A172 (cell line): ENCODE data around the gene ST3GAL3. TPM values are rescaled to one million over a fixed set of nuclear protein-coding genes. Genes with fewer than 3 reads are reported as not detected.
A peak's percentile ranks its signal among the peaks of the same experiment; 100 is the strongest.

Experiments used
- DNase-seq: peaks from one replicate; pipeline ENCODE4 v3.0.0-alpha.2; 2015; ENCODE audit warnings: low spot score
- total RNA-seq: library from RNA; depleted of rRNA; stranded (reverse); fragments of >200 nt; shearing (Covaris generic); gene quantifications from 2 replicates; pipeline ENCODE4 v1.2.3, GENCODE V29; 2014

The ST3GAL3 gene
- total RNA-seq, 1 experiment from 2014 or later = 7.4 TPM

GRCh38 chr1:43878440-43878839 lies 171.1 kb downstream of the ST3GAL3 start:
- no peak for DNase-seq

GRCh38 chr1:43878854-43879253 lies 171.5 kb downstream of the ST3GAL3 start:
- DNase-seq = no peak

- DNase-seq = peak; percentile 73
Measured at GRCh38 chr1:43879414-43879813, 172.1 kb downstream of the ST3GAL3 start.

DNA sequence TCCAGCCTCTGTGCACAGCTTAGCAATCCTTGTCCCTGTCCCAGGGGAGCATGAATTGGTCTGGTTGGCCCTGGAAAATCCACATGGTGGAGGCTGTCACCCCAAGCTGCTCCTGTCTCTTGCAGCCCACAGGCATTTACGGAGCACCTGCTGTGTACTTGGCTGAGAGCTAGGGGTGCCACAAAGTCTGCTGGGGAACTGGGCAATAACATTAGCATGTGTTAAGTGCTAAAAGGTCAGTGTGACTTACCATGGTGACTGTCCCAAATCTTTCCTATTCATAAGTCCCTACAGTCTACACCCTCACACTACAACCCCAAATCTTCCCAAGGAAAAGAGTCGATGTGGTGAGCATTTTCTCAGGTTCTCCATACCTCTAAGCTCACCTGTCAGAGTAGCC lies 172.7 kb downstream of the ST3GAL3 start:
- DNase-seq = no peak

- DNase-seq = no peak
Measured at GRCh38 chr1:43880604-43881003, 173.3 kb downstream of the ST3GAL3 start.

DNA sequence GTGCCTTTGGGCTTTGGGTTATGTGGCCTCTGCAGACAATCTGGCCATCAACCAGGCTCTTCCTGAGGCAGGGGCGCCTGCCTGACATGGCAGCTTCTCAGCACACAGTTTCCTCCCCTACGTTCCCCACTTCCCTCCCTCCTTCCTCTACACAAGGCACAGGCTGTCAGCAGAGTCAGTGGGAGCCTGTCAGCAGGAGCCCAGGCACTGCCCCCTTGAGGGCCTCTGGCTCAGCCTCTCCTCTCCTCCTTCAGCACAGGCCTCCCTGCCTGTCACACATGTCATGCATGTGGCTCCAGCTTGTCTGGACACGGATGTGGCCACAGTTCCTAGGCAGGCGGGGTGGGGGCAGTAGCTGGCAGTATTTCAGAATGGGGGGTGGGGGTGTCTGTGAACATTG lies 174.1 kb downstream of the ST3GAL3 start:
- DNase-seq = no peak

DNA sequence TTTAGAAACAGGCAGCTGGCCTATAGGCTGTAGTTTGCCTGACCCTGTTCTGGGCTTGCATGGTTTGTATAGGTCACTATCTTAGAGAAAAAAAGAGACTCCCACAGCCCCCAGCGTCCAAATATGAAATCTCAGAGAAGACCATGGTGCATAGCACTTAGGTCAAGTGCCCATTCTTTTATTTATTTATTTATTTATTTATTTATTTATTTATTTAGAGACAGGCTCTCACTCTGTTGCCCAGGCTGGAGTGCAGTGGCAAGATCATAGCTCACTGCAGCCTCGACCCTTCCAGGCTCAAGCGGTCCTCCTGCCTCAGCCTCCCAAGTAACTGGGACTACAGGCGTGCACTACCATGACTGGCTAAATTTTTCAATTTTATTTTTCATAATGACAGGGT lies 175.4 kb downstream of the ST3GAL3 start:
- DNase-seq = no peak

DNA sequence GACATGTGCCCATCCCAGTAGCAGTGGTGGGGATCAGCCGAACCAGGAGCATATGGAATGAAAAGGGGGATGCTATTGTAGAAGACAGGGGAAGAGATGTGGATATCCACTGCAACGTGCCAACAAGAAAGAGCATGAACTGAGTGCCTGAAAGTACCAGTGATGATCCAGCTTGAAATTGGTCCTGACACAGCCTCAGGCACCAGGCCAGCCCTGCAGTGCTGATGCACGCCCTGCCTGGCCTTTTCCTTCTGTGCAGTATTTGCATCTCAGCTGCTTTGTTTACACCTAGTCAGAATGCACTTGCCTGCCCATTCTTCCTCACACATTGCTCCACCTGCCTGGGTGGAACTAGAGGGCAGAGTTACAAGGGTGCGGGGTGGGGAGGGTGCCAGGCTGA lies 176.0 kb downstream of the ST3GAL3 start:
- no peak for DNase-seq

GRCh38 chr1:43885279-43885801 lies 178.0 kb downstream of the ST3GAL3 start:
- DNase-seq = no peak

DNA sequence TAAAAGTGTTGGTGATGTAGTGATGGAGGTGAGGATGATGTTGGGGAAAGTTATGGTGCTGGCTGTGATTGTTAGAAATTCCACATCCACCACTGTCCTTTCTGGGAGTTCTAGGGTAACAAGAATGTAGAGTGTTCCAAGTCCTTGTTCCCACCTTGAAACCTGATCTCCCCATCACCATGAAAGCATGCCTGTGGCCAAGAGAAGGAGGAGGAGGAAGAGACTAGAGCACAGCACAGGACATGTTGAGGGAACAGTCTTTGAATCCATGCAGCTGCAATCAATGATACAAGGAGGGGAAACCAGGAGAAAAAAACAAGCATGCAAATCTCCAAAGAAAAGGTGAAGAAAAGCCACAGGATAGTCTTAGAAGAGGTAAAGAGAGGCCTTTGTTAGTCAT lies 180.4 kb downstream of the ST3GAL3 start:
- no peak for DNase-seq

DNA sequence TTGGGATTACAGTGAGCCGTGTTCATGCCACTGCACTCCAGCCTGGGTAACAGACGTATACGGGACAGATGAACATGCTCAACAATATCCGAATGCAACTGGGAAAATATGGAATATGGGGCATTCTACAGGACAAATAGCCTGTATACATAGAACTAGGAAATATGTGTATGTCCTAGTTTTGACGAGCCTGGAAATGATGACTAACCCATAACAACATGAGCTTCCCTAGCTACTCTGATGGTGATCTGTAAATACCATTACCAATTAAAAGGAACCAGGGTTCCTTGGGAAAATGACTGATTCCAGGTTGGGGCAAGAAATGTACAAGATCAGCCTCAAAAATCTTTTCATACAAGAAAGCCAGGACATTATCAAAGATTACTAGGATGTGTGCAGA lies 183.5 kb downstream of the ST3GAL3 start:
- no peak for DNase-seq

DNA sequence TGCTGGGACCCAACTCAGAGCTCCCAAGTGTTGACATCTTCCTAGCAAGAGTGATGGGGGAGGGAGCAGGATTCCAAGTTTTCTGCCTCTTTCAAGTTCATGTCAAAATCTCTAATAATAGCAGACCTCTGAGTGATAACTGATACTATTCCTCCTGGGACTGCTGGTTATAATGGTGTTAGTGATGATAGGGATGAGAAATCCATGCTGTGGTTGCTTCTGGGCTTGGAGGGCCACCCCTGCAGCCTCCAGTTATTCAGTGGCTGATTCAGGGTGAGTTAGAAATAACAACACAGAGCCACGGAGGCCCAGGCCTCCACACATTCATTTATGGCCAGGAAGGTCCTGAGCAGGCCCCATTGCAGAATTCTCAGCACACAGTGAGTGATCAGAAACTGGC lies 185.7 kb downstream of the ST3GAL3 start:
- DNase-seq = no peak

GRCh38 chr1:43898981-43899380 lies 191.6 kb downstream of the ST3GAL3 start:
- DNase-seq = no peak

DNA sequence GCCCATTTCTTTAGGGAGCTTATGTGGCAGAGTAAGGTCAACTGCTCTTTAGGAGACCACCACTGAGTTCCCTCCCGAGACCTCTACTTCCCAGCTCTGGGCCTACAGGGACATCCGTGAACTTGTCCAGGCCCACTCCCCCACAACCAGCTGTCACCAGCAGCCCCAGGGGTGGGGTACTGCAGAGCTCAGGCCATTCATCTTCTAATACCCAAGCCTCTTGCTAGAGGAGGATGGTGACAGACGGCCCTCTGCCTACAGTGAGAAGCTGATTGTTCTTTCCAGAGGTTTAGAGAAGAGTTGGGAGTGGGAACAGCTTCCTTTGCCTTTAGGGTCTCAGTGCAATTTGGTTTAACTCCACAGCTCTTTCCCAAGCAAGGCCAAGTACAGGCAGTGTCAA lies 193.1 kb downstream of the ST3GAL3 start:
- no peak for DNase-seq

- no peak for DNase-seq
Measured at GRCh38 chr1:43901196-43901961, 194.0 kb downstream of the ST3GAL3 start.

DNA sequence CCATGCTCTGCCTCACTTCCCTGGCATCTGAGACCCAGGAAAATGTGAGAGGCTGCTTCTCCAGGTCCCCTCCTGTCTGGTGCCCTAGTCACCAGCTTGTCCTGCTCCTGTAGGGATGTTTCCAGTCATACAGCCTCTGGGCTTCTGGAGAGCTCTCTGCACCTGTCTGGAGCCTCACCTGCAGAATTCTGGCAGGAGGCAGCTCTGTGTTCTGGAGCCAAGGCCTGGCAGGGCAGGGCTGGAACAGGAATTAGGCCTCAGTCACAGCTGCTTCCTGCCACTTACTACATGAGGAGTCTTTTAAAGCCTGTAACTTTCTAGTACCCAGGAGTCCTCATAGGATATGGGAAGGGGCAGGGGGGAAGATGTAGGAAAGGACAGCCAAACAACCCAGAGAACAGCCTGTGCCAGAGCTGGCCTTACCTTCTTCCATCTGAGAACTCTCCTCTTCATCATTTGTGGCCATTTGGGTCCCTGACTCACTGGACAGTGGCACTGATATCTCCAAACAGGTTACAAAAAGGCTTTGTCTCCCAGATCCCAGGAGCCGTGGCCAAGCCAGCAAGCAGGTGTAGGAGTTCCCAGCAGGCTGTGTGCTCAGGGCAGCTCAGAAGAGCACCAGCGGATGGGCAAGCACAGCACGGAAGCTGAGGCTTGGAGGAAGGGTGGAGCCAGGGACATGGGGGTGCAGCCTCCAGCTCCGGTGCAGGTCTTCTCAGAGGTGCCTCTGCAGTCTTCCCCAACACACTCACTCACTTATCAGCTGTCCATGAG lies 194.9 kb downstream of the ST3GAL3 start:
- DNase-seq = no peak

DNA sequence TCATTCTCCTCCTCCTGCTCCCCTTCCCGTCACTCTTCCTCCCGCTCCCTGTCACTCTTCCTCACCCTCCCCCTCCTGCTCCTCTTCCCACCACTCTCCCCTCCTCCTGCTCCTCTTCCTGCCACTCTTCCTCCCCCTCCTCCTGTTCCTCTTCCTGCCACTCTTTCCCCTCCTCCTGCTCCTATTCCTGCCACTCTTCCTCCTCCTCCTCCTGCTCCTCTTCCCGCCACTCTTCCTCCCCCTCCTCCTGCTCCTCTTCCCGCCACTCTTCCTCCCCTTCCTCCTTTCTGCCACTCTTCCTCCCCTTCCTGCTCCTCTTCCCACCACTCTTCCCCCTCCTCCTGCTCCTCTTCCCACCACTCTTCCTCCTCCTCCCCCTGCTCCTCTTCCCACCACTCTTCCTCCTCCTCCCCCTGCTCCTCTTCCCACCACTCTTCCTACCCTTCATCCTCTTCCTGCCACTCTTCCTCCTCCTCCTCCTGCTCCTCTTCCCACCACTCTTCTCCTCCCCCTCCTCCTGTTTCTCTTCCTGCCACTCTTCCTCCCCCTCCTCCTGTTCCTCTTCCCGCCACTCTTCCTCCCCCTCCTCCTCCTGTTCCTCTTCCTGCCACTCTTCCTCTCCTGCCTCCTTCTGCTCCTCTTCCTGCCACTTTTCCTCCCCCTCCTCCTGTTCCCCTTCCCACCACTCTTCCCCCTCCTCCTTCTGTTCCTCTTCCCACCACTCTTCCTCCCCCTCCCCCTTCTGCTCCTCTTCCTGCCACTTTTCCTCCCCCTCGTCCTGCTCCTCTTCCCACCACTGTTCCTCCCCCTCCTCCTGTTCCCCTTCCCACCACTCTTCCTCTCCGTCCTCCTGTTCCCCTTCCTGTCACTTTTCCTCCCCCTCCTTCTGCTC lies 197.6 kb downstream of the ST3GAL3 start:
- no peak for DNase-seq

GRCh38 chr1:43908226-43908625 lies 200.9 kb downstream of the ST3GAL3 start:
- no peak for DNase-seq

- no peak for DNase-seq
Measured at GRCh38 chr1:43908858-43909257, 201.5 kb downstream of the ST3GAL3 start.

- DNase-seq = no peak
Measured at GRCh38 chr1:43910343-43910742, 203.0 kb downstream of the ST3GAL3 start.

DNA sequence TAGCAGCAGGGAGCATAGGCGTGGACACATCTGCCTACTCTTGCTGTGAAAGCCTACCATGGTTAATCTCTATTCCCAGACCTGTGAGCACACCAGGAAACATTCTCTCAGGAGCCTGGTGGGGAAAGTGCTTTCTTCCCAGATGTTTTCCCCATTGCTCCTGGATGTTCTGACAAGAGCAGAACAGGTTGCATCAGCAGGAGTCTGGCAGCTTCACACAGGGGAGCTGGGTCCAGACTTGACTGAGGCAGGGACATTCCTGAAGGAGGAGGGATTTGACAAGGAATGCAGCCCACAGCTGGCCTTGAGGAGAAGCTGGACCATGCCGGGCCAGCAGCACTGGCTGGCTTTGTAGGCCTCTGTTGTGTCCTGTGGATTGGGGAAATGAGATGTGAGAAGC lies 205.3 kb downstream of the ST3GAL3 start:
- no peak for DNase-seq

- DNase-seq = no peak
Measured at GRCh38 chr1:43913051-43913501, 205.7 kb downstream of the ST3GAL3 start.
